Muscle layer of duodenum (tissue), 2 donors: Measurements from ENCODE around the gene CMPK2.

ENCODE experiments used
- H3K27ac ChIP-seq: one replicate; pipeline ENCODE4 v1.7.0; 2013; ENCODE audit warnings: mild to moderate bottlenecking, low read length
- H3K27me3 ChIP-seq: one replicate; pipeline ENCODE4 v1.7.0; 2013; ENCODE audit warnings: low read depth, mild to moderate bottlenecking, control low read depth, low read length
- H3K36me3 ChIP-seq, 2 donors: one replicate each; pipeline ENCODE4 v1.7.0; 2013; ENCODE audit warnings: low read length in 2 of 2, control low read depth in 1 of 2, mild to moderate bottlenecking in 1 of 2; ENCODE audit not compliant: insufficient read depth in 2 of 2, control insufficient read depth in 1 of 2
- H3K4me1 ChIP-seq, 2 donors: one replicate each; pipeline ENCODE4 v1.7.0; 2013; ENCODE audit warnings: low read length in 2 of 2, mild to moderate bottlenecking in 2 of 2, control low read depth in 1 of 2, moderate library complexity in 1 of 2; ENCODE audit not compliant: insufficient read depth in 2 of 2, control insufficient read depth in 1 of 2
- H3K4me3 ChIP-seq, 2 donors: one replicate each; pipeline ENCODE4 v1.7.0; 2013; ENCODE audit warnings: low read length in 2 of 2, low read depth in 1 of 2, mild to moderate bottlenecking in 1 of 2
- H3K9me3 ChIP-seq, 2 donors: one replicate each; pipeline ENCODE4 v1.7.0; 2013; ENCODE audit warnings: low read length in 2 of 2, control low read depth in 1 of 2, mild to moderate bottlenecking in 1 of 2; ENCODE audit not compliant: control insufficient read depth in 1 of 2
- donor health status: healthy.

CMPK2 gene

DNA sequence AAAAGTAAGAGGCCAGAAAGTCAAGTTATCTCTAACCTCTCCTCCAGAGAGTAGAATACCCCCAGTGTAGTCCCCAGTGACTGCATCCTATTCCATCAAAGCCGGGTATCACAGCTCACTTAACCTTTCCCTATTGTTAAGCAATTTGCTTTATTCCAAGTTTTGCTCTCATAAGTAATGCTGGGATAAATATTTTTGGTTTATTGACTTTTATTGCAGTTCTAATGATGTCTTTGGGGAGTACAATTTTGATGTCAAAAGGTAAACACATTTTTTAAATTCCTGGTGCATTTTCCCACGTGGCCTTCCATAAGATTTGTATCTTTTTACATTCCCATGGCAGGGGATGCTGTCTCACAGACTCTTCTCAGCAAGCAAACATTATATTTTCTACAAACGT, 43.3 kb downstream of the CMPK2 start:
- no peaks in the 10 kb centered on the region for H3K4me1 ChIP-seq
- no peaks in the 10 kb centered on the region for H3K9me3 ChIP-seq
- no peaks in the 10 kb centered on the region for H3K27me3 ChIP-seq
- H3K36me3 ChIP-seq: no peaks in the 10 kb centered on the region
- H3K27ac ChIP-seq: no peak overlapping the region
- no peak overlapping the region for H3K4me3 ChIP-seq

GRCh38 chr2:6820903-6821584, 44.7 kb downstream of the CMPK2 start:
- Histone ChIP-seq H3K27ac (no peak overlapping the region), H3K9me3 (no peaks in the 10 kb centered on the region), H3K36me3 (no peaks in the 10 kb centered on the region), H3K27me3 (no peaks in the 10 kb centered on the region), H3K4me3 (no peak overlapping the region), H3K4me1 (no peaks in the 10 kb centered on the region)

- Histone ChIP-seq H3K27me3 (no peaks in the 10 kb centered on the region), H3K36me3 (no peaks in the 10 kb centered on the region), H3K27ac (no peak overlapping the region), H3K4me1 (no peaks in the 10 kb centered on the region), H3K9me3 (no peaks in the 10 kb centered on the region), H3K4me3 (no peak overlapping the region)
Observed at GRCh38 chr2:6820236-6820635, 45.5 kb downstream of the CMPK2 start.

GRCh38 chr2:6819668-6820067, 46.0 kb downstream of the CMPK2 start:
- no peaks in the 10 kb centered on the region for H3K36me3 ChIP-seq
- no peaks in the 10 kb centered on the region for H3K9me3 ChIP-seq
- H3K4me1 ChIP-seq: no peaks in the 10 kb centered on the region

DNA sequence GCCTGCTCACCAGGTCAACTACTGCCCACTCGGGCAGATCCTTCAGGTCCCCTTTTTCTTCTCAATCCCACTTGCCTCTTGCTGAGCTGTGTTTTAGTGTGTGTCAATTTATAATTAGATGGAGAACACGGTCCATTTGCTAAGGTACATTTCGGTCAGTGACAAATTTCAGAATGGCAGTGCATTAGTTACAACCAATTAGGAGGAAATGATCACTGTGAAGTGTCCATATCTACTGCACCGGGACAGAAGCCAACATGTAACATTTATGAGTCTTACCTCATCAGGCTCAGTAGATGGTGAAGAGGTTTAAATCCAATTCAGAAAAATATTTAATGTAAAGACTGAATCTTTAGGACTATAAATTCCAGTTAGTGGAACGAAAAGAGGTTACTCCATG, 47.7 kb downstream of the CMPK2 start:
- Histone ChIP-seq H3K4me3 (no peak overlapping the region), H3K27me3 (no peaks in the 10 kb centered on the region), H3K4me1 (no peaks in the 10 kb centered on the region), H3K27ac (no peak overlapping the region), H3K9me3 (no peaks in the 10 kb centered on the region), H3K36me3 (no peaks in the 10 kb centered on the region)

More at GRCh38 chr2:6819668-6820067, 46.0 kb downstream of the CMPK2 start:
- Histone ChIP-seq H3K4me3 (no peak overlapping the region), H3K27ac (no peak overlapping the region), H3K27me3 (no peaks in the 10 kb centered on the region)

DNA sequence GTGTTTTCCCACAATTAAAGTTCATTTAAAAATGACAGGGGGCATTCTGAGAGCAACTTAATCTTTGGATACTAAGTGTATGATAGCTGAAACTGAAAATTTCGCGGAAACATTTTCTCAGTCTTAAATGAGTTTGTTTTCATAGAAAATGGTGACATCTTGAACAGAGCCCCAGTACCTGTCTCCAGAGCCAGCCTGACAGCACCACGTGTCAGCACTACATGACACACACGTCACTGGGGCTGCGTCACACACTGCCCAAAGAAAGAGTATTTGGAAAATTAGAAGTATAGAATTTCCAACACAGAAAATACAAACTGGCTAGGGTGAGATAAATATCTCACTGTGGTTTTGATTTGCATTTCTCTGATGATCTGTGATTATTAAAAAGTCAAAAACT, 50.8 kb downstream of the CMPK2 start:
- no peaks in the 10 kb centered on the region for H3K36me3 ChIP-seq
- H3K9me3 ChIP-seq: no peaks in the 10 kb centered on the region
- no peaks in the 10 kb centered on the region for H3K27me3 ChIP-seq
- no peak overlapping the region for H3K27ac ChIP-seq
- H3K4me3 ChIP-seq: no peak overlapping the region
- no peaks in the 10 kb centered on the region for H3K4me1 ChIP-seq

DNA sequence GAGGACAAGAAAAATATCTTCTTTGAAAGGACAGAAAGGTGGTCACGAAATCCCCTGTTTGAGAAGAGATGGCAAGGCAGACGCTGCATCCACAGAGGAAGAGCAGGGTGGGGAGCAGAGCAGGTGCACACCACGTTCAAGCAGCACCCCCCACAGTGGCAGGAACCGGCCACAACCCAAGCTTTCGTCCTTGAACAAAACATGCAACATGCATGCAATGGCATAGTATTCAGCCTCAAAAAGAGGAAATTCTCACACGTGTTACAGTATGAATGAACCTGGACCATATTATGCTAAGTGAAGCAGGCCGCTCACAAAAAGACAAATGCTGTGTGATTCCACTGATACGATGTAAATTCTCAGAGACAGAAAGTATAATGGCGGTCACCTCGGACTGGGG, 51.4 kb downstream of the CMPK2 start:
- no peaks in the 10 kb centered on the region for H3K36me3 ChIP-seq
- H3K4me3 ChIP-seq: no peak overlapping the region
- H3K27ac ChIP-seq: no peak overlapping the region
- no peaks in the 10 kb centered on the region for H3K27me3 ChIP-seq
- H3K9me3 ChIP-seq: no peaks in the 10 kb centered on the region
- H3K4me1 ChIP-seq: no peaks in the 10 kb centered on the region

- Histone ChIP-seq H3K9me3 (no peaks in the 10 kb centered on the region), H3K27me3 (no peaks in the 10 kb centered on the region), H3K36me3 (no peaks in the 10 kb centered on the region), H3K4me1 (no peaks in the 10 kb centered on the region), H3K27ac (no peak overlapping the region), H3K4me3 (no peak overlapping the region)
Observed at GRCh38 chr2:6813573-6813972, 52.1 kb downstream of the CMPK2 start.

DNA sequence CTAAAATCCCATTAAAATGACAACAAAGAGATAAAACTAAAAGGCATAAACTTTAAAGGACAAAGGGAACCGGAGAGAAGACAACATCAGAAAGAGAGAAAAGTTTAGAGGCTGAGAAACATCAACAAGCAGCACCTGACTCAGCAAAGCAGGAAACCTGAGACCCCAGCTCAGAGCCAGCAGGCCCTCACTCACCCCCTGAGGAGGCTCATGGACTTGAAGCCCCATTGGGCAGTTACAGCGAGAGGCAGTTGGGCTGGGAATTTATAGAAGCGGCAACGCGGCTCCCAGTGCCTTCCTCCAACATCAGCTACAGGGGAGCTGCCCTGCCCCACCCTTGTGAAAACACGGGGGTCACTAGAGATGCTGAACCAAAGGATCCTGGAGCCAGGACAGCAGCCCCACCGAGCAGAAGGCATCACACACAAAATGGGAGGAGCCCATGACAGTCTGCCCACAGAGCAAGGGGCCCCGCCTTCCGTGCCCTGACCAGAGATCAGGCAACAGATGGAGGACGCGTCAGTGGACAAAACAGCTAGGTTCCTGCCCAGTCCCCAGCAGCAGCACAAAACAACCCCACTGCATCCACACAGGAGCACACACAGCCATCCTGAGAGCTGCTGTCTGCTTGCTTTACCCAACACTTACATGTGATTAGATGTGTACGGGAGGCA, 52.7 kb downstream of the CMPK2 start:
- Histone ChIP-seq H3K27me3 (no peaks in the 10 kb centered on the region), H3K36me3 (no peaks in the 10 kb centered on the region), H3K27ac (no peak overlapping the region), H3K4me3 (no peak overlapping the region), H3K4me1 (no peaks in the 10 kb centered on the region), H3K9me3 (no peaks in the 10 kb centered on the region)

DNA sequence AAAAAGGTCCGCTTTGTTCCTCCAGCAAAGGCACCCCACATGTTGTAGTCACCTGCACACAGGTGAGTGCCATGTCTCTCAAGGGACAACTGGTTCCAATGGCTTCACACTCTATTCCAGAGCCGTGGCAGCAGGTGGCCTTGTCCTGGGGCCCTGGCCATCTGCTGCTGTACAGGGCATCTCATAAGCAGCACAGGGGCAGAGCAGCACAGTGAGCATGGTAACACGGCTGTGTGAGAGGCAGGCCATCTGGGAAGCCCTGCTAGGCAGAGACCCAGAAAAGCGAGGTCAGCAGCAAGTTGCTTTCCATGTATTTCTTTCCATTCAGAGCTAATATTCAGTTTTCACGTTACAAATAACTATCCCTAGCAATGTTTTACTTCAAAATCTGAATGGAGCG, 54.7 kb downstream of the CMPK2 start:
- Histone ChIP-seq H3K36me3 (no peaks in the 10 kb centered on the region), H3K27me3 (no peaks in the 10 kb centered on the region), H3K9me3 (no peaks in the 10 kb centered on the region), H3K4me1 (no peaks in the 10 kb centered on the region), H3K27ac (no peak overlapping the region), H3K4me3 (no peak overlapping the region)

- H3K9me3 ChIP-seq: no peaks in the 10 kb centered on the region
- no peaks in the 10 kb centered on the region for H3K36me3 ChIP-seq
- H3K27ac ChIP-seq: no peak overlapping the region
- no peaks in the 10 kb centered on the region for H3K27me3 ChIP-seq
- no peaks in the 10 kb centered on the region for H3K4me1 ChIP-seq
- no peak overlapping the region for H3K4me3 ChIP-seq
Observed at GRCh38 chr2:6808426-6808825, 57.3 kb downstream of the CMPK2 start.

DNA sequence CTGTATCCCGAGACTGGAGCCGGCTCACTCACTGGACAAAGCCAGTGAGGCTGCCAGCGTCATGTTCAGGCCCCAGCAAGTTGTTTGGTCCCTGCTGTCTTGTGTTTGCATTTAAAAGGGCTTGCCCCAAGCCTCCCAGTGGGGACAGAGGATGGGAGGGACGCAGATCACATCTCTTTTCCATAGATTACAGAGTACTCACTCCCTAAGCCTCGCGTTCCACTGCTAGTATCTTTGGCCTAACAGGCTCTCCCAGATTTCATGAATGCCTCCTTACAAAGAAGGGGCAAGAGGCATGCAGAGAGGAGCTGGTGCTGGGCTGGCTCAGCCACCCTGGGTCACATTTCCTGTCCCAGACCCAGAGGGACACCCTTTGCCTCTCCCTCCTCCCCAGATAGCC, 59.1 kb downstream of the CMPK2 start:
- no peaks in the 10 kb centered on the region for H3K27me3 ChIP-seq
- no peaks in the 10 kb centered on the region for H3K36me3 ChIP-seq
- no peak overlapping the region for H3K27ac ChIP-seq
- H3K9me3 ChIP-seq: no peaks in the 10 kb centered on the region
- no peak overlapping the region for H3K4me3 ChIP-seq
- H3K4me1 ChIP-seq: no peaks in the 10 kb centered on the region
